NCI-H510A treated with DMSO at 0.1 percent for 48 hours (cell line): Measurements from ENCODE around the gene TSSK3.
"Not testable (repeated sequence)": the region's sequence is repeated elsewhere in the genome, so short reads cannot be mapped to it uniquely, and the experiment has no call there.

Experiments used
- DNase-seq: peaks from one replicate; lab custom pipeline; 2025; lab: John Stamatoyannopoulos, UW

Gene TSSK3

GRCh38 chr1:32338637-32339145 is 23.6 kb upstream of the TSSK3 start:
- no peak for DNase-seq

DNA sequence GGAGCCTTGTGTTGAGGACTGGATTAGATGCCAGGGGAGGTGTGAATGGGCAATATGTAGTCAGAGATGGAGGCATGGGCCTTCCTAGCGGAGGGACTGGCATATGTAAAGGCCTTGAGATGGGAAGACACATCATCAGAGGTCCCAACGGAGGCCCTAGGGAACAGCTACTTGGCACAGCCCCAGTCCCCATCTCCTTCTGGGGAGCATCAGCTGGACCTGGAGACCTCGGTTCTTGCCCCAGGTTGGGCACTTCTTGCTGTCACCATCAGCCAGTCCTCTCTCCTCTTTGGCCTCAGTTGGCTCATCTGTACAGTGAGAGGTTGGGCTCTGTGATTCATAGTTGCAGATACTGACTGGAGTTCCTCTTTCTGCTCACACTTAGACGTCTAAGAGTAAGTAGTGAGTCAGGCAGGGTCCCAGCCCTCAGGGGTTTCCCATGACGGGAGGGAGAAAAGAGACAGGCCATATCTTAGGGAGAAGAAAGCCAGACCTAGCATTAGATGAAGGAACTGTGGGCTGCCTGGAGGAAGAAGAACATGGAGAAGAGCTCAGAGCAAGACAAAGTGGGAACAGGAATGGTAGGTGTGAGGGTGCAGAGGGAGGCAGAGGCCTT is 22.9 kb upstream of the TSSK3 start:
- no peak for DNase-seq

DNA sequence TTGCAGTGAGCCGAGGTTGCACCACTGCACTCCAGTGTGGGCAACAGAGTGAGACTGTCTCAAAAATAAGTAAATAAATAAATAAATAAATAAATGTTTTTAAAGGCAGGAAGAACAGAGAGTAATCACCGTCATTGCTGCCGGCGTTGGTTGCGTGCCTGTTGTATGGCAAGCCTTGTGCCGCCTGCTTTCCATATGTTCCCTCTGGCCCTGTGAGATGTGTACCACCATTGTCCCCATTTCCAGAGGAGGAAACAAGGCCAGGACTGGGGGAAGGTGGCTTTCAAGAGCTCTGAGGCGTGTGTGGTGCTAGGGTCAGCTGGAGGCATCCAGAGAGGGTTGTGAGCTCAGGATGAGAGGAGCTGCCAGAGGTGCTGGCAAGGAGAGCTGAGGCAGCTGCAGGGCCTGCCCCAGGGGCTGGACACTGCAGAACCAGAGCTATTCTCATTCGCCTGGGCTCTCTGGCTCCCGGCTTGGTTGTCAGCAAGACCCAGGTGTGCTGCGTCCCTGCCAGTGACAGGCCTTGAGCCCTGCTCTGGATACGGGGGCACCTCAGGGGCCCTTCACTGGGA is 21.1 kb upstream of the TSSK3 start:
- DNase-seq = no peak

- no peak for DNase-seq
Measured at GRCh38 chr1:32341971-32342370, 20.4 kb upstream of the TSSK3 start.

- DNase-seq = no peak
Measured at GRCh38 chr1:32342704-32343103, 19.6 kb upstream of the TSSK3 start.

- DNase-seq = no peak
Measured at GRCh38 chr1:32345289-32345827, 17.0 kb upstream of the TSSK3 start.

GRCh38 chr1:32346532-32347157 is 15.7 kb upstream of the TSSK3 start:
- no peak for DNase-seq

DNA sequence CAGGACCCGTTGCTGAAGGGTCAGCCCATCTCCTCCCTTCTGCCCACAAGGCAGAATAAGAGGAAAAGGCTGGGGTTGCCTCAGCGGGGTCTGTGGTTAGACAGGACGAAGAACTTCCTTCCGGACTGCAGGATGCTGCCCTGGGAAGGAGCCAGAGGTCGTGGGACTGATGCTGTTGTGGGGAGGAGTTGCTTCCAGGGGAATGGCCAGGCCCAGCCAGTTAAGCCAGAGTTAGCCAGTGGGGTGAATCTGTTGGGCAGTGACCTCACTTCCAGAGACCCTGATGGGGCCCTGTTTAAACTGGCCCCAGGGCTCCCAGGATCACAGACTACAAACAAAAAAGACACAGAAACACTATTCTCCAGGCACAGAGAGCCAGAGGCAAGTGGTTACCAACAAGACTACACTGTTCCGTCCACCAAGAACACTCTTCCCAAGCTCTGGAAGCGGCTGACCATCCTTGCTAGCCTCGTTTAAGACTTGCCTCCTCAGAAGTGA is 13.1 kb upstream of the TSSK3 start:
- no peak for DNase-seq

DNA sequence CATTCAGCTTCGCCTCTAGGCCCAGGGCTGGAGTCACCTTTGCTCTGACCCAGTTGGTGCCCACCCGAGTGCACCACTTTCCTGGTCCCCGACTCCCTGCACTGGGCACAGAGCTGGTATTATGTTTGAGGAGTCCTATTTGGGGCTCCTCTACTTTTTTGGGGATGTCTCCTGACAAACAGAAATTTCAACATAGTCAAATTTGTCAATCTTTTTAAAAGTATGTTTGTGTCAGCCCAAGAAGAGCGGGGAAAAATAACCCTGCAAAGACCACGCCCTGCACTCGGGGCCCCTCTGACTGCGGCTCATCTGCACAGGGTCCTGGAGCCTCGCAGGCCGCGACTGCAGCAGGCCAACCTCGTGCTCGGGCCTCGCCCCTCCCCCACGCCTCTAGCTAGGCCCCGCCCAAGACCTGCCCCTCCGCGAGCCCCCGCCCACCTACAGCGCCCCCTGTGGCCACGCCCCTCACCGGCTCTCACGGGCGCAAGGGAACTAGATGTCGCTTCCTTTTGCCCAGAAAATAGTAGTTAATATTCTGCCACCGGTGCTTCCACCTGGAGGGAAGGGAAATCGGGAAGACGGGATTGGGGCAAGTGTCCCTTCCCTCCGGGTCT is 11.4 kb upstream of the TSSK3 start:
- DNase-seq = no peak

DNA sequence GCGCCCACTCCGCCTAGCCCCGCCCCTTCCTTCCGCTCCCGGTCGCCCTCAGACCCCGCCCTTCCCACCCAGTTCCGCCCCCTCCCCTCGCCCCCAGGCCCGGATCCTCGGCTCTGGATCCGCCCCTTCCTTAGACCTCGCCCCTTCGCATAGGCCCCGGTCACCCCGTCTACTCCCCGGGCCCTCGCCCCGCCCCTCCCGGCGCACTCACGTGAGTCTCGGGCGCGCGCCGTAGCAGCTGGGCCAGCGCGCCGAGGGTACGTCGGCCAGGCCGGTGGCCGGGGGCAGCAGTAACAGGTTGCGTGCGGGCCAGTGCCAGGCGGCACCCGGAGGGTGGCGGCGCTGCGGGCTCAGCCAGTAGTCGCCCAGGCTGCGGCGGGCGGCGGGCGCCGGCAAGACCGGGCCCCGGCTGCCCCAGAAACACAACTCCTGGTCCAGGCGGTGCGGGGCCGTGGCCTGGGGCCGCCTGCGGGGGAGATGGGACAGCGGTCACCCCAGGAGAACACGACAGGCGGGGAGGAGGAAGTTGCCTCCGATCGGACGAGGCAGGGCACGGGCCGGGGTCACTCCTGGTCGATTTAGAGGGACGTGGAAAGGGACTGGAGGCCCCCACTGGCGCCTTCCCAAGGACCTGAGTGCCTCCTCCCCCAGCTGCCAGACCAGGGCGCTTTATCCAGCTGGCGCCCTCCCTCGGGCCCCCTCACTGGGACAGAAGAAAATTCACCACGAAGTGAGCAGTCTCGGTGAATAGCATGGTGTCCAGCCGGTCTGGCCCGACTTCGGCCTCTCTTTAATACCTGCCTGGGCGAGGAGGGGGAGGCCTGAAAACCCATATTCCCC is 10.7 kb upstream of the TSSK3 start:
- DNase-seq = peak; percentile 73

GRCh38 chr1:32352239-32352745 is 10.0 kb upstream of the TSSK3 start:
- no peak for DNase-seq

- no peak for DNase-seq
Measured at GRCh38 chr1:32352831-32353383, 9.4 kb upstream of the TSSK3 start.

- no peak for DNase-seq
Measured at GRCh38 chr1:32353431-32353830, 8.9 kb upstream of the TSSK3 start.

GRCh38 chr1:32353886-32354570 is 8.3 kb upstream of the TSSK3 start:
- no peak for DNase-seq

DNA sequence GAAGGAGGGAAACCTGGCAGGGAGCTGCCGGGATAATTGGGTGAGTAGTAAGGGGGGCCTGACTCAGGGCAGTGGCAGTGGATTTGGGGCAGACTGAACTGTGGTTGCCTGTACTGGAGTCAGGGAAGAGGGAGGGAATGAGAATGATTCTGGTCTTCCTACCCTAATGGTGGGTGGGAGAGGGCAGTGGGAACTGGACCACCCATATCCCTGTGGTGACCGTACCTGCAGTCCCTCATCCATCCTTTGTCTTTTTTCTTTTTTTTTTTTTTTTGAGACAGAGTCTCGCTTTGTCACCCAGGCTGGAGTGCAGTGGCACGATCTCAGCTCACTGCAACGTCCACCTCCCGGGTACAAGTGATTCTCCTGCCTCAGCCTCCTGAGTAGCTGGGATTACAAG is 6.6 kb upstream of the TSSK3 start:
- DNase-seq = not testable (repeated sequence)

- DNase-seq = no peak
Measured at GRCh38 chr1:32356478-32356877, 5.9 kb upstream of the TSSK3 start.

DNA sequence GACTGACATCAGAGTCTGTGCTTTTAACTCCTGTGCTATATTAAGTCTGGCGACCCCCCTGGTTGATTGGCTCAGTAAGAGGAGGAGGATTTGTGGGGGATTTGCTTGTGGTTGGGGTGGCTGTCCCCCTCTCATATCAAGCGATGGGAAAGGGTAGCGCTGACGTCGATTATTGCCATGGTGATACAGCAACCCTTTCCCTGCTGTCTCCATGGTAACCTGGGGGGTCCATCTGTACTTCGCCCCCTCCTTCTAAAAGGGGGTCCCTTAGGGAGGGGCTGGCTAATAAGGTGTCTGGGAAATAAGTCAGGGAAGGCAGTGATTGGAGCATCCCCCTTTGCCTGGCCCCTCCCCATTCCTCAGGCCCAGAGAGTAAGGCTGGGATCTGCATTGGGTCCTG is 4.7 kb upstream of the TSSK3 start:
- DNase-seq = no peak

GRCh38 chr1:32358435-32358834 is 3.9 kb upstream of the TSSK3 start:
- DNase-seq = no peak

DNA sequence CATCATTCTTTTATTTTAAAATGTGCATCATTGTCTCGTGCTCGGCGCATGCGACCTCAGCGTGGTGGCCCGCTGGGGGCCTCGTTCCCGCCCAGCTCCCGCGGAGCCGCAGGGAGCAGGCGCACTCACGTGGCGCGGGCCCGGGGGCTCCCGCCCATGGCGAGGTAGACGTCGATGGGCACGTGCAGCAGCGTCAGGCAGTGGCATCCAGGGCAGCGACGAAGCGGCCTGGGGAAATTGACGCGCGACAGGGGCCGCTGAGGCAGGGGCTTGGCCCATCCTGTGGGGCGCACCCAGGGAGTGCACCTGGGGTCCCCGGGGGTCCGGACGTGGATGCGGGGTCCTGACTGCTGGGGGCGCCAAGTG is 1.0 kb upstream of the TSSK3 start:
- no peak for DNase-seq

- DNase-seq = no peak
Measured at GRCh38 chr1:32361674-32362473, 465 bp upstream of the TSSK3 start.
